HepG2 (cell line): ENCODE data around the gene RBM12. TPM values are rescaled to one million over a fixed set of nuclear protein-coding genes. Genes with fewer than 3 reads are reported as not detected.
A peak's percentile ranks its signal among the peaks of the same experiment; 100 is the strongest.

Experiments used
- CHD2 ChIP-seq: IDR thresholded peaks from 2 replicates; pipeline ENCODE4 v1.6.1; 2011; ENCODE audit warnings: low read depth, low read length, improper control_type of control experiment
- GATAD1 ChIP-seq: IDR thresholded peaks from 2 replicates; pipeline ENCODE4 v1.6.1; 2016; ENCODE audit warnings: missing genetic modification reagents, missing compliant biosample characterization
- JARID2 ChIP-seq: sonication (generic); formaldehyde crosslinking; IDR thresholded peaks from 2 replicates; pipeline ENCODE4 v1.8.1; 2023; ENCODE audit warnings: missing genetic modification reagents, inconsistent platforms; ENCODE audit not compliant: insufficient replicate concordance
- JDP2 ChIP-seq: sonication (generic); formaldehyde crosslinking; IDR thresholded peaks from 2 replicates; pipeline ENCODE4 v1.8.1; 2022; ENCODE audit warnings: missing genetic modification reagents, borderline replicate concordance
- ZC3H13 ChIP-seq: sonication (generic); formaldehyde crosslinking; IDR thresholded peaks from 2 replicates; pipeline ENCODE4 v1.8.1; 2023; ENCODE audit warnings: mild to moderate bottlenecking, missing genetic modification reagents, moderate library complexity
- ZNF431 ChIP-seq: sonication (generic); formaldehyde crosslinking; IDR thresholded peaks from 2 replicates; pipeline ENCODE4 v1.9.0; 2022; ENCODE audit warnings: missing genetic modification reagents, low read depth, mild to moderate bottlenecking, borderline replicate concordance
- ZNF567 ChIP-seq: sonication (generic); formaldehyde crosslinking; IDR thresholded peaks from 2 replicates; pipeline ENCODE4 v1.8.1; 2023; ENCODE audit warnings: mild to moderate bottlenecking, missing genetic modification reagents, borderline replicate concordance
- polyA plus RNA-seq, 8 experiments: library from polyadenylated mRNA; depleted of rRNA in 3 of 8; stranded (reverse) in 7 of 8; unstranded in 1 of 8; fragments of >200 nt; fragmentation: Illumina TruSeq in 4 of 8; extraction: Trizol in 4 of 8; gene quantifications; 2 replicates each; pipeline versions ENCODE4 v1.2.1 to v1.2.3, GENCODE V29; 2011 to 2016; ENCODE audit warnings: low read depth in 4 of 8, missing spikeins in 1 of 8, mixed read lengths in 1 of 8; ENCODE audit not compliant: insufficient read depth in 1 of 8
- total RNA-seq, 5 experiments: library from RNA; depleted of rRNA; stranded (reverse); fragments of >200 nt; fragmentation: Illumina TruSeq; extraction: Trizol; gene quantifications; 2 replicates each; pipeline ENCODE4 v1.2.3, GENCODE V29; 2016; ENCODE audit warnings: low read depth in 1 of 5
- TF ChIP-seq, protein P1 (sequence below), 2 experiments: sonication (generic) in 1 of 2; formaldehyde crosslinking in 1 of 2; IDR thresholded peaks; 2 replicates each; pipeline versions ENCODE4 v1.6.1 to v1.9.0; 2014 to 2022; ENCODE audit warnings: antibody characterized with exemption in 1 of 2, borderline replicate concordance in 1 of 2, inconsistent platforms in 1 of 2, low read depth in 1 of 2, missing genetic modification reagents in 1 of 2
- TF ChIP-seq, protein P2 (sequence below): sonication (generic); formaldehyde crosslinking; IDR thresholded peaks from 2 replicates; pipeline ENCODE4 v1.4.0; 2020; ENCODE audit warnings: missing genetic modification reagents
- TF ChIP-seq, protein P3 (sequence below): sonication (generic); formaldehyde crosslinking; IDR thresholded peaks from 2 replicates; pipeline ENCODE4 v1.4.0; 2020; ENCODE audit warnings: missing genetic modification reagents
- TF ChIP-seq, protein P4 (sequence below): sonication (generic); formaldehyde crosslinking; IDR thresholded peaks from 2 replicates; pipeline ENCODE4 v1.4.0; 2020; ENCODE audit warnings: missing genetic modification reagents, borderline replicate concordance

Gene RBM12
- total and polyA plus RNA-seq, 2 of the 13 experiments (the other 11 are each of a cell fraction or from before 2014, with no cell fraction given) = 97.9 to 104 TPM

DNA sequence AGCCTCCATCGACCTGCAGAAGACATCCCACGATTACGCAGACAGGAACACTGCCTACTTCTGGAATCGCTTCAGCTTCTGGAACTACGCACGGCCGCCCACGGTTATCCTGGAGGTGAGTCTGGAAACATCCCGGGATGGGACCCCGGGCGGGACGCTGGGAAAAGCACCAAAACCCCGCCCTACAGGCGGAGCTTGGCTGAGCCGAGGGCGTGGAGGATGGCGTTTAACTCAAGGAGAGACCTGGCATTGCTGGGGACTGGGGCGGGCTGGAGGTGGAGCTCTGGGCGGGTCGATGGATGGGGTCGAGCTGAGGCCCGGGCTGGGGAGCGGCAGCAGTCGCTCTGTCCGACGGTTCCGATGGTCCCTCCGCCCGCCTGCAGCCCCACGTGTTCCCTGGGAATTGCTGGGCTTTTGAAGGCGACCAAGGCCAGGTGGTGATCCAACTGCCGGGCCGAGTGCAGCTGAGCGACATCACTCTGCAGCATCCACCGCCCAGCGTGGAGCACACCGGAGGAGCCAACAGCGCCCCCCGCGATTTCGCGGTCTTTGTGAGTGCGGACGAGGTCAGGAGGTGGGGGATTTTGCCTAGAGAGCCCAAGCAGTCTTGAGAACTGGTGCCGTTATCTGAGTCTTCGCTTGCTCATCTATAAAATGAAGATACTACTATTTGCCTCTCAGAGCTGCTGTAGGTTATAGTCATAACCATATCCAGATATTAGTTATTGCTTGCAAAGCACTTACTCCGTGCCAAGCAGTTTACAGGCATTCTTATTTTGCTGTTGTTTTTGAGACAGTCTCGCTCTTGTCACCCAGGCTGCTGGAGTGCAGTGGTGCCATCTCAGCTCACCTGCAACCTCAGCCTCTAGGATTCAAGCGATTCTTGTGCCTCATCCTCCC, 45.3 kb downstream of the RBM12 start (continued):
- TF ChIP-seq ZNF431 (CRISPR knock-in tag) (peak; percentile 98), ZC3H13 (CRISPR knock-in tag) (peak; percentile 80; the same call in 1 of the 2 replicates), JDP2 (CRISPR knock-in tag) (0 out of 2 replicates have a peak, but pooled peaks have one; percentile 10), JARID2 (CRISPR knock-in tag) (peak; percentile 28), CHD2 (0 out of 2 replicates have a peak, but pooled peaks have one; percentile 25), ZNF567 (CRISPR knock-in tag) (peak; percentile 97; the same call in 1 of the 2 replicates), GATAD1 (CRISPR knock-in tag) (peak; percentile 72)
- TF ChIP-seq, protein P1, sequence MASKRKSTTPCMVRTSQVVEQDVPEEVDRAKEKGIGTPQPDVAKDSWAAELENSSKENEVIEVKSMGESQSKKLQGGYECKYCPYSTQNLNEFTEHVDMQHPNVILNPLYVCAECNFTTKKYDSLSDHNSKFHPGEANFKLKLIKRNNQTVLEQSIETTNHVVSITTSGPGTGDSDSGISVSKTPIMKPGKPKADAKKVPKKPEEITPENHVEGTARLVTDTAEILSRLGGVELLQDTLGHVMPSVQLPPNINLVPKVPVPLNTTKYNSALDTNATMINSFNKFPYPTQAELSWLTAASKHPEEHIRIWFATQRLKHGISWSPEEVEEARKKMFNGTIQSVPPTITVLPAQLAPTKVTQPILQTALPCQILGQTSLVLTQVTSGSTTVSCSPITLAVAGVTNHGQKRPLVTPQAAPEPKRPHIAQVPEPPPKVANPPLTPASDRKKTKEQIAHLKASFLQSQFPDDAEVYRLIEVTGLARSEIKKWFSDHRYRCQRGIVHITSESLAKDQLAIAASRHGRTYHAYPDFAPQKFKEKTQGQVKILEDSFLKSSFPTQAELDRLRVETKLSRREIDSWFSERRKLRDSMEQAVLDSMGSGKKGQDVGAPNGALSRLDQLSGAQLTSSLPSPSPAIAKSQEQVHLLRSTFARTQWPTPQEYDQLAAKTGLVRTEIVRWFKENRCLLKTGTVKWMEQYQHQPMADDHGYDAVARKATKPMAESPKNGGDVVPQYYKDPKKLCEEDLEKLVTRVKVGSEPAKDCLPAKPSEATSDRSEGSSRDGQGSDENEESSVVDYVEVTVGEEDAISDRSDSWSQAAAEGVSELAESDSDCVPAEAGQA (IDR thresholded peaks at IDR 0.05; ENCODE audit: low read depth) = 0 out of 2 replicates have a peak, but pooled peaks have one; percentile 50
- TF ChIP-seq, protein P1 (CRISPR knock-in tag; IDR thresholded peaks at IDR 0.05; ENCODE audit: borderline replicate concordance) = peak; percentile 49; the same call in 1 of the 2 replicates
- TF ChIP-seq, protein P2, sequence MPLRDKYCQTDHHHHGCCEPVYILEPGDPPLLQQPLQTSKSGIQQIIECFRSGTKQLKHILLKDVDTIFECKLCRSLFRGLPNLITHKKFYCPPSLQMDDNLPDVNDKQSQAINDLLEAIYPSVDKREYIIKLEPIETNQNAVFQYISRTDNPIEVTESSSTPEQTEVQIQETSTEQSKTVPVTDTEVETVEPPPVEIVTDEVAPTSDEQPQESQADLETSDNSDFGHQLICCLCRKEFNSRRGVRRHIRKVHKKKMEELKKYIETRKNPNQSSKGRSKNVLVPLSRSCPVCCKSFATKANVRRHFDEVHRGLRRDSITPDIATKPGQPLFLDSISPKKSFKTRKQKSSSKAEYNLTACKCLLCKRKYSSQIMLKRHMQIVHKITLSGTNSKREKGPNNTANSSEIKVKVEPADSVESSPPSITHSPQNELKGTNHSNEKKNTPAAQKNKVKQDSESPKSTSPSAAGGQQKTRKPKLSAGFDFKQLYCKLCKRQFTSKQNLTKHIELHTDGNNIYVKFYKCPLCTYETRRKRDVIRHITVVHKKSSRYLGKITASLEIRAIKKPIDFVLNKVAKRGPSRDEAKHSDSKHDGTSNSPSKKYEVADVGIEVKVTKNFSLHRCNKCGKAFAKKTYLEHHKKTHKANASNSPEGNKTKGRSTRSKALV (CRISPR knock-in tag) = peak; percentile 65
- TF ChIP-seq, protein P3, sequence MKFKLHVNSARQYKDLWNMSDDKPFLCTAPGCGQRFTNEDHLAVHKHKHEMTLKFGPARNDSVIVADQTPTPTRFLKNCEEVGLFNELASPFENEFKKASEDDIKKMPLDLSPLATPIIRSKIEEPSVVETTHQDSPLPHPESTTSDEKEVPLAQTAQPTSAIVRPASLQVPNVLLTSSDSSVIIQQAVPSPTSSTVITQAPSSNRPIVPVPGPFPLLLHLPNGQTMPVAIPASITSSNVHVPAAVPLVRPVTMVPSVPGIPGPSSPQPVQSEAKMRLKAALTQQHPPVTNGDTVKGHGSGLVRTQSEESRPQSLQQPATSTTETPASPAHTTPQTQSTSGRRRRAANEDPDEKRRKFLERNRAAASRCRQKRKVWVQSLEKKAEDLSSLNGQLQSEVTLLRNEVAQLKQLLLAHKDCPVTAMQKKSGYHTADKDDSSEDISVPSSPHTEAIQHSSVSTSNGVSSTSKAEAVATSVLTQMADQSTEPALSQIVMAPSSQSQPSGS (CRISPR knock-in tag) = peak; percentile 74; the same call in 1 of the 2 replicates
- TF ChIP-seq, protein P4, sequence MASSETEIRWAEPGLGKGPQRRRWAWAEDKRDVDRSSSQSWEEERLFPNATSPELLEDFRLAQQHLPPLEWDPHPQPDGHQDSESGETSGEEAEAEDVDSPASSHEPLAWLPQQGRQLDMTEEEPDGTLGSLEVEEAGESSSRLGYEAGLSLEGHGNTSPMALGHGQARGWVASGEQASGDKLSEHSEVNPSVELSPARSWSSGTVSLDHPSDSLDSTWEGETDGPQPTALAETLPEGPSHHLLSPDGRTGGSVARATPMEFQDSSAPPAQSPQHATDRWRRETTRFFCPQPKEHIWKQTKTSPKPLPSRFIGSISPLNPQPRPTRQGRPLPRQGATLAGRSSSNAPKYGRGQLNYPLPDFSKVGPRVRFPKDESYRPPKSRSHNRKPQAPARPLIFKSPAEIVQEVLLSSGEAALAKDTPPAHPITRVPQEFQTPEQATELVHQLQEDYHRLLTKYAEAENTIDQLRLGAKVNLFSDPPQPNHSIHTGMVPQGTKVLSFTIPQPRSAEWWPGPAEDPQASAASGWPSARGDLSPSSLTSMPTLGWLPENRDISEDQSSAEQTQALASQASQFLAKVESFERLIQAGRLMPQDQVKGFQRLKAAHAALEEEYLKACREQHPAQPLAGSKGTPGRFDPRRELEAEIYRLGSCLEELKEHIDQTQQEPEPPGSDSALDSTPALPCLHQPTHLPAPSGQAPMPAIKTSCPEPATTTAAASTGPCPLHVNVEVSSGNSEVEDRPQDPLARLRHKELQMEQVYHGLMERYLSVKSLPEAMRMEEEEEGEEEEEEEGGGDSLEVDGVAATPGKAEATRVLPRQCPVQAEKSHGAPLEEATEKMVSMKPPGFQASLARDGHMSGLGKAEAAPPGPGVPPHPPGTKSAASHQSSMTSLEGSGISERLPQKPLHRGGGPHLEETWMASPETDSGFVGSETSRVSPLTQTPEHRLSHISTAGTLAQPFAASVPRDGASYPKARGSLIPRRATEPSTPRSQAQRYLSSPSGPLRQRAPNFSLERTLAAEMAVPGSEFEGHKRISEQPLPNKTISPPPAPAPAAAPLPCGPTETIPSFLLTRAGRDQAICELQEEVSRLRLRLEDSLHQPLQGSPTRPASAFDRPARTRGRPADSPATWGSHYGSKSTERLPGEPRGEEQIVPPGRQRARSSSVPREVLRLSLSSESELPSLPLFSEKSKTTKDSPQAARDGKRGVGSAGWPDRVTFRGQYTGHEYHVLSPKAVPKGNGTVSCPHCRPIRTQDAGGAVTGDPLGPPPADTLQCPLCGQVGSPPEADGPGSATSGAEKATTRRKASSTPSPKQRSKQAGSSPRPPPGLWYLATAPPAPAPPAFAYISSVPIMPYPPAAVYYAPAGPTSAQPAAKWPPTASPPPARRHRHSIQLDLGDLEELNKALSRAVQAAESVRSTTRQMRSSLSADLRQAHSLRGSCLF = peak; percentile 20; the same call in 1 of the 2 replicates
